Measurements from ENCODE around the gene EFEMP2.

- TF ChIP-seq CTCF (conservative IDR thresholded peaks at IDR 0.05; ENCODE audit: low read length) (no peak), EZH2phosphoT487 (IDR thresholded peaks at IDR 0.05; ENCODE audit: borderline replicate concordance) (no peak)
These were observed 46.6 kb upstream of the EFEMP2 start, which contains the start of gene DRAP1 for GRCh38 chr11:65919141-65919572.
